Activated naive CD4-positive, alpha-beta T cell (primary cell): Measurements from ENCODE around the gene PROC.
"Not testable (repeated sequence)": the region's sequence is repeated elsewhere in the genome, so short reads cannot be mapped to it uniquely, and the experiment has no call there.

Experiments
- DNase-seq, 4 experiments: peaks; one replicate each; lab custom pipeline; 2025; lab: John Stamatoyannopoulos, UW

The PROC gene

DNA sequence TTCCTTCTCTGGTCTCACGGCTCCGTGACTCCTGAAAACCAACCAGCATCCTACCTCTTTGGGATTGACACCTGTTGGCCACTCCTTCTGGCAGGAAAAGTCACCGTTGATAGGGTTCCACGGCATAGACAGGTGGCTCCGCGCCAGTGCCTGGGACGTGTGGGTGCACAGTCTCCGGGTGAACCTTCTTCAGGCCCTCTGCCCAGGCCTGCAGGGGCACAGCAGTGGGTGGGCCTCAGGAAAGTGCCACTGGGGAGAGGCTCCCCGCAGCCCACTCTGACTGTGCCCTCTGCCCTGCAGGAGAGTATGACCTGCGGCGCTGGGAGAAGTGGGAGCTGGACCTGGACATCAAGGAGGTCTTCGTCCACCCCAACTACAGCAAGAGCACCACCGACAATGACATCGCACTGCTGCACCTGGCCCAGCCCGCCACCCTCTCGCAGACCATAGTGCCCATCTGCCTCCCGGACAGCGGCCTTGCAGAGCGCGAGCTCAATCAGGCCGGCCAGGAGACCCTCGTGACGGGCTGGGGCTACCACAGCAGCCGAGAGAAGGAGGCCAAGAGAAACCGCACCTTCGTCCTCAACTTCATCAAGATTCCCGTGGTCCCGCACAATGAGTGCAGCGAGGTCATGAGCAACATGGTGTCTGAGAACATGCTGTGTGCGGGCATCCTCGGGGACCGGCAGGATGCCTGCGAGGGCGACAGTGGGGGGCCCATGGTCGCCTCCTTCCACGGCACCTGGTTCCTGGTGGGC is 10.0 kb downstream of the PROC start:
- no peak for DNase-seq

DNA sequence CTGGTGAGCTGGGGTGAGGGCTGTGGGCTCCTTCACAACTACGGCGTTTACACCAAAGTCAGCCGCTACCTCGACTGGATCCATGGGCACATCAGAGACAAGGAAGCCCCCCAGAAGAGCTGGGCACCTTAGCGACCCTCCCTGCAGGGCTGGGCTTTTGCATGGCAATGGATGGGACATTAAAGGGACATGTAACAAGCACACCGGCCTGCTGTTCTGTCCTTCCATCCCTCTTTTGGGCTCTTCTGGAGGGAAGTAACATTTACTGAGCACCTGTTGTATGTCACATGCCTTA is 10.5 kb downstream of the PROC start:
- DNase-seq = no peak

DNA sequence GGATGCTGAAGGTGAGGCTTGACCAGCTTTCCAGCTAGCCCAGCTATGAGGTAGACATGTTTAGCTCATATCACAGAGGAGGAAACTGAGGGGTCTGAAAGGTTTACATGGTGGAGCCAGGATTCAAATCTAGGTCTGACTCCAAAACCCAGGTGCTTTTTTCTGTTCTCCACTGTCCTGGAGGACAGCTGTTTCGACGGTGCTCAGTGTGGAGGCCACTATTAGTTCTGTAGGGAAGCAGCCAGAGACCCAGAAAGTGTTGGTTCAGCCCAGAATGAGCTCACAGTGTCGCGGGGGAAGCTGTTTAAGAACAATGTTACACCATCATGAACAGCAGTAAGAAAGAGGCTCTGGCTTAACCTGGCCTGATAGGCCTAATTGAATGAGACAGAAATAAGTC is 11.1 kb downstream of the PROC start:
- no peak for DNase-seq

DNA sequence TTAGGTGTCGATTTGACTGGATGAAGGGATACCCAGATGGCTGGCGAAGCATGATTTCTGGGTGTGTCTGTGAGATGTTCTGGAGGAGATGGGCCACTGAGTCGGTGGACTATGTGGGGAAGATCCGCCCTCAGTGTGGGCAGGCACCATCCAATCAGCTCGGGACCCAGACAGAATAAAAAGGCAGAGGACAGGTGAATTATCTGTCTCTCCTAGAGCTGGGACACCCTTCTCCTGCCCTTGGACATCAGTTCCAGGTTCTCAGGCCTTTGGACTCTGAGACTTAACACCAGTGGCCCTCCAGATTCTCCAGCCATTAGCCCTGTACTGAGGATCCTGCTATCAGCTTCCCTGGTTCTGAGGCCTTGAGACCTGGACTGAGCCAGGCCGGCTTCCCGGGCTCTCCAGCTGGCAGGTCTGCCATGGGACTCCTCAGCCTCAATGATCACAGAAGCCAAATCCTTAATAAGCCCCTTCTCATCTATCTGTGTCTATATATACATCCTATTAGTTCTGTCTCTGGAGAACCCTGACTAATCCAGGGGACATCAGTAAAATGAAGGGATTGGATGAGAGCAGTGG is 11.7 kb downstream of the PROC start:
- DNase-seq = no peak

DNA sequence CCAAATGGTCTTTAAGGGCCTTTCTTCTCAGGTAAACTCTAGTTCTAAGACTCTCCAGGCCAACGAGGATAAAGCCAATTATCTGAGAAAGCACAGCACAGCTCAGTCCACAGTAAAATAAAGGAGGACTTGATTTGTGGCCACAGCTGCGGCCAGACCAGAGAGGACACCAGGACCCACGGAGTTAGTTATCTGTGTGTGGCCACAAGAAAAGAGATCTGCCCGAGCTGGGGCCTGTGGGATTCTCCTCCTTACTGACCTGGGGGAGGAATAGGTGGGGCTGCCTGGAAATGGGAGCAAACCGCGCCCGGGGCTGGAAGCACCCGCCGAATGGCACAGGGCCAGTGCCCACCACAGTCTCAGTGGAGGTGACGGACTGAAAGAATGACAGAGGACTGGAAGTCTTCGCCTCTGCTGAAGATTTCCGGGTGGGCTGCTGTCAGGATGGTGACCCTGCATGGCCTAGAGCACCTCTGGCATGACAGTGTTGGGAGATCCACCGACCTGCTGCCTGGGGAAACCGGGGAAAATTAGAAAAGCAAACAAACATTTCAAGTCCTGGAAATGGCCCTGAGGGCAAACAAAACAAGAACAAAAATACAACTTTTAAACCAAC is 13.3 kb downstream of the PROC start:
- no peak for DNase-seq

DNA sequence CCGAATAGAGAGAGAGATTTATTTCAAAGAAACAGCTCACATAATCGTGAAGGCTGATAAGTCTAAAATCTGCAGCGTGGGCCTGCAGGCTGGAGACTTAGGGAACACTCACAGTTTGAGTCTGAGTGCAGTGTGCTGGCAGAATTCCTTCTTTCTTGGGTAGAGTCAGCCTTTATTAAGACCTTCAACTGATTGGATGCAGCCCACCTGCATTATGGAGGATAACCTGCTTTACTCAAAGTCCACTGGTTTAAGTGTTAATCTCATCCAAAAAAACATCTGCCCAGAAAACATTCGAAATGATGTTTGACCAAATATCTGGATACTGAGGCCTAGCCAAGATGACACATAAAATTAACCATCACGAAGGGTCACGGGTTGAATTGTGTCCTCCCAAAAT is 16.3 kb downstream of the PROC start:
- no peak for DNase-seq

DNA sequence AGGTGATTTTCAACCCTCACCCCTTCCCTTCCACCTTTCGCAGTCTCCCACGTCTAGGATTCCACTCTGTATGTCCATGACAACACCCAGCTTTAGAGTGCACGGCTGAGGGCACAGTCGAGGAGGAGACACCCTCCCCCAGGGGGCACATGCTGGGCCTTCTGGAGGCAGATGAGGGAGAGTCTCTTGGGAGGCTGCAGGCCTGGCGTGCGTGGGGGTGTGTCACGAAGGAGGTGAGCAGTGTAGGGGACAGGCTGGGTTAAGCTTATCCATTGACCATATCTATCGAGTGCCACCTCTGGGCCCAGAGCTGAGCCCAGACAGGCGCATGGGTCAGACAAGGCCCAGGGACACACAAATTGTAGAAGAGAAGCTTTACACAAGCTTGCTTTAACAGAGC is 18.8 kb downstream of the PROC start:
- DNase-seq = no peak

DNA sequence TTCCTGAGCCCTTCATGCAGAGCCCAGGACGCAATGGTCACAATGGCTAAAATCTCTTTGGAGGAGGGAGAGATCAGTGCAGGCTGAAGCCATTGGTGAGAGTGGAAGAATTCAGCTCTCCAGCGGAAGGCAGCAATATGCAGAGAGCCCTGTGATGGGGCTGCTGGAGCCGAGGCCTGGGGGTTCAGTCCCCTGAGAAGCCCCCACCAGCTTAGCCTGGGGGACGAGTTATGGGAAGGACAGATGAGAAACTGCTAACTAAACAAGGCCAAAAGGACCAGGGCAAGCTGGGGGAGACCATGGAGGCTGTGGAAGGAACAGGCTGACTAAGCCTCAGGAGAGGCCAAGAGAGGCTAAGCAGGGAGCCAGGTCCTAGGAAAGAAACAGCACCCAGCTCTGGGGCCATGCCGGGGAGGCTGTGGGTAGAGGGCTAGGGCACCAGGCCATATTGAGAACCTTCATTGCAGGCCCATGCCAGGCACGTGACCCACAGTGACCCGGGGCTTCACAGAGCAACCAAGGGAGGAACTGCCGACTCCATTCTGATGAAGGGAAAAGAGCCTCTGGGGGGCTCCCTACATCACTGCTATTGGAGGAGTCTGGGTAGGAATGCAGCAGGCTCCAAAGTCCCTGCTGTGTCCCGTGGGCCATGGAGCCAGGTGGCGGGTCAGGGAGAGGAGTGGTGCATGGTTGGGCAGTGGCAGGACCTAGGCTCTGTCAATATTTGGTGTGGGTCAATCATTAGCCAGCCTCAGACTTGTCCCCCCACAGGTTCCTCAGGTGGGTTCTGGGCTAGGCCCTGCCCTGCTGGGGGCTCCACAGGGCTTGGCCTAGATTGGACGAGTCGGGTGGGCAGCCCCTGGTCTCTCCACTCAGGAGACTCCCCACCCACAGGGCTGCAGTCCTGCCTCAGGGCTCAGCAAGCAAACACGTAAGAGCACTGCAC is 19.8 kb downstream of the PROC start:
- no peak for DNase-seq

DNA sequence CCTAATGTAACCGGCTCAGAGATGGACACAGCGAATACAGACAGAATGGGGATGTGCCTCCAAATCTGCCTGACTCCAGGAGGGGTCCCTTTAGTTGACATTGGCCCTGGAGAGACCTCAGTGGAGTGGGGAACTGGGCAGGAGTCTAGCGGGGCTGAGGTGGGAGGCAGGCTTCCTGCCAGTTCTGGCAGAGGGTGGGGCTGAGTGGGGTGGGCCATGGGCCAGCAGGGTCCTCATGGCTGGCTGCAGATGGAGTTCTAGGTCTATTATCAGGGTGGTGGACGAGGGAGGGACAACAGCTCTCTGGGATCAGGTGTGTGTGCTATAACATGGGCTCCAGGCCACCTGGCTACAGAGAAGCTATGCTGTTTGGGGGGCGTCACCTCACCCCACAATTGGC is 21.1 kb downstream of the PROC start:
- DNase-seq = no peak

DNA sequence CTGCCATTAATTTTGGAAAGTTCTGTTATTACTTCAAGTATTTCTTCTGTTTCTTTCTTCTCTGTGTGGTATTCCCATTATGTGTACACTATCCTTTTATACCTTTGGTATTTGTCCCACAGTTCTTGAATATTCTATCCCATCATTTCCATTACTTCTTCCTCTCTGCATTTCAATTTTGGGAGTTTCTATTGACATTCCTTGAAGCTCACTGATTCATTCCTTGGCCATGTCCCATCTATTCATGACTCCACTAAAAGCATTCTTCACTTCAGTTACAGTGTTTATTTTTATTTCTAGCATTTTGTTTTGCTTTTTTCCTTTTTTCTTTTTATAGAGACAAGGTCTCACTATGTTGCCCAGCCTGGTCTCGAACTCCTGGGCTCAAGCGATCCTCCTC is 30.3 kb downstream of the PROC start:
- no peak for DNase-seq

DNA sequence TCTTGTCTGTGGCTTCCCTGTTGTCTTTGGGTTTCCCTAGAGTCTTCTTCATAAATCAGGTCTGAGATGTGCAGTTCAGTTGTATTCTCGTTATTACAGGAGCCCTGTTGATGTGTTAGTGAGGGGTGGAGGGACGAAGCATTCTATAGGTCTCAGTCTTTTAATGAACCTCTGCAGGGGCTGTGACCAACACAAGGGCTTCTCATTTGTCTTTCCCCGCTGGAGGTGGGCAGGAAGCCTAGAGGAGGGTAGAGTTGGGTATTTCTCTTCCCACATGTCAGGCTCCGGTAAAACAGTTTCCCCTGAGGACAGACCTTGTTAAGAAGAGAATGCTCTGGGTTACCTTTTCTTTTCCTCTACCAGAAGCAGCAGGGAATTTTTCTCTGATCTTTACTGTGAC is 31.2 kb downstream of the PROC start:
- no peak for DNase-seq

DNA sequence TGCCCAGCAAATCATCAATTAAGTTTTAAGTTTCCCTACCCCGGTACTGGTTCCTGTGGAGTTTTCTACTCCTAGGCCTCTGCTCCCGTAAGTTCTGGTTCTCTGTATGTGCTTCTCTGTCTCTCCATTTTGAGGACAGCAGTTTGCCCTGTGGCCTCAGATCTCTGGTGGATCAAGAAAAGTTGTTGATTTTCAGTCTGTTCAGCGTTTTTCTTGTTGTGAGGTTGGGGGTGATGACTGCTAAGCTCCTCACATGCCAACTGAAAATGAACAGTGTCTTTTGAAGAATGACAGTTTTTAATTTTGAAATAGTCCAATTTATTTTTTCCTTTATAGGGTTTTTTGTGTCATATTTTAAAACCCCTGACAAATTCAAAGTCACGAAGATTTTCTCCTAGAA is 31.7 kb downstream of the PROC start:
- DNase-seq = no peak

DNA sequence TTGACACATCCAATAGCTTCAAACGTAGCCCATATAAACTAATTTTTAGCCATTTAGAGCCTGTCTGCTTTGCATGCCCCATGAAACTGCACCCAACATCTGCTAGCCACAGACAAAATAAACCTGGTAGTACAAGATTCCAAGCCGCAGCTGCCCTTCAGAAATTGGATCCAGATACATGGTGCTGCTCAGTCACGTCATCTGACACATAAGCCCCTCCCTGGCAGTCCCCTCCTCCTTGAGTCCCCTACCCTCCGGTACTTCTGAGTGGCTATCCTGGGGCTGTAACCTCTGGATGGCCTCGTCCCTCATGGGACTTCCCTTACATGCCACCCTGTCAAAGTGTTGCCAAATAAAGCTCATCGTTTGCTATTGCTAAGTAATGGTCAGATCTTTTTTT is 33.8 kb downstream of the PROC start:
- no peak for DNase-seq

DNA sequence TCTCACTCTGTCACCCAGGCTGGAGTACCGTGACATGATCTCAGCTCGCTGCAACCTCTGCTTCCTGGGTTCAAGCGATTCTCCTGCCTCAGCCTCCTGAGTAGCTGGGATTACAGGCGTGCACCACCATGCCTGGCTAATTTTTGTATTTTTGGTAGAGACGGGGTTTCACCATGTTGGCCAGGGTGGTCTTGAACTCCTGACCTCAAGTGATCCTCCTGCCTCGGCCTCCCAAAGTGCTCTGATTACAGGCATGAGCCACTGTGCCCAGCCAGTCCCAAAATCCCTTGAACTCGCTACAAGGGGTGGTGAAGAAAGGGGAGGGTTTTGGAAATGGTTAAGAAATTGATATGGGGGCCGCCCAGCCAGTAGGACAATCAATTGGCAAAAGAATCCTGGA is 34.2 kb downstream of the PROC start:
- not testable (repeated sequence) for DNase-seq

DNA sequence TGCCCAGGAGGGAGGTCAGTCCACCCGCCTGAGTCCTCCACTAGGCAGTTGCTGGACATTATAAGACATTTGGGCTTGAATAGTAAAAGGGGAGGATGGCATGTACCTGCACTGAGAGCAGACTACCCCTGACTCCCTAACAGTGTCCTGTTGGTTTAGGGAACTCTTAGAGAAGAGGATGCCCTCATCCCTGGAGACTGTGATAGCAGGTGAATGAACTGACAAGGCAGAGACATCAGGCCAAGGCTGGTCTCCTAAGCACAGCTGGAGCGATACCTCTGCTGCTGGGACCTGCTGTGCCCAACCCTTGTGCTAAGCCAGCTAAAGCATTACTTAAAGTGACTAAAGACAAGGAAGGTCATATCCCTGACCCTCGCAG is 34.8 kb downstream of the PROC start:
- no peak for DNase-seq

DNA sequence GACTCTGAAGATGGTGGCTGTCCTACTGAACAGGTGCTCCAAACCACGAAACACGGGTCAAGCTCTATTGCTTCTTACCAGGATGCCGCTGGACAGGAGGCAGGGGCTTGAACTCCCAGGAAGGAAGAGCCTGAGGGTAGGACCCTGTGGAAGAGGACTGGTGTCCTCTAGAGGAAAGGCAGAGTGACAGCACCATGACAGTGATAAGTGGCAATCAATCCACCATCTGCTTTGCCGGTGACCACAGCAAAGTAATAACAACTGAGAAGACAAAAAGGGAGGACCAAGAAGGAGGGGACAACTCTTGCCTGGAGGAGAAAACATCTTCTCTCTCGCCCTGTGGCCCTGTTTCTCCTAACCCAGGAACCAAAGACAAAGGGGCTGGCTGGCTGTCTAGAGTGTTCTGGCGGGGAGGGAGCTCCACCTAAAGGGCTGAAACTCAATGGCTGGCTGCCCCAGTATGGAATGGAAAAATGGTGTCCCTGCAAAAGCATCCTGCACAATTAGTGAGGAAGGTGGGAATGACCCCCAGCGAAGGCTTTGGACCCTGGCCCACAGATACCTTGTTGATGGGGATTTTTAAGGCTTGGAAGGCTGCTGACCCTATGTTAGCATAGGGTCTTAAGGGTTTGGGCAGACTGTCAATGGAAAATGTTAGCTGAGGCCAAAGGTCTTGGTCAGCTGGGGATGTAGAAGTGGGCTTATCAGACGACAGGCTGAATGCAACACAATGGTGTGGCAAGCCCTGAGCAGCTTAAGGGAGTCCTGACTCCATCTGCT is 35.4 kb downstream of the PROC start:
- no peak for DNase-seq

DNA sequence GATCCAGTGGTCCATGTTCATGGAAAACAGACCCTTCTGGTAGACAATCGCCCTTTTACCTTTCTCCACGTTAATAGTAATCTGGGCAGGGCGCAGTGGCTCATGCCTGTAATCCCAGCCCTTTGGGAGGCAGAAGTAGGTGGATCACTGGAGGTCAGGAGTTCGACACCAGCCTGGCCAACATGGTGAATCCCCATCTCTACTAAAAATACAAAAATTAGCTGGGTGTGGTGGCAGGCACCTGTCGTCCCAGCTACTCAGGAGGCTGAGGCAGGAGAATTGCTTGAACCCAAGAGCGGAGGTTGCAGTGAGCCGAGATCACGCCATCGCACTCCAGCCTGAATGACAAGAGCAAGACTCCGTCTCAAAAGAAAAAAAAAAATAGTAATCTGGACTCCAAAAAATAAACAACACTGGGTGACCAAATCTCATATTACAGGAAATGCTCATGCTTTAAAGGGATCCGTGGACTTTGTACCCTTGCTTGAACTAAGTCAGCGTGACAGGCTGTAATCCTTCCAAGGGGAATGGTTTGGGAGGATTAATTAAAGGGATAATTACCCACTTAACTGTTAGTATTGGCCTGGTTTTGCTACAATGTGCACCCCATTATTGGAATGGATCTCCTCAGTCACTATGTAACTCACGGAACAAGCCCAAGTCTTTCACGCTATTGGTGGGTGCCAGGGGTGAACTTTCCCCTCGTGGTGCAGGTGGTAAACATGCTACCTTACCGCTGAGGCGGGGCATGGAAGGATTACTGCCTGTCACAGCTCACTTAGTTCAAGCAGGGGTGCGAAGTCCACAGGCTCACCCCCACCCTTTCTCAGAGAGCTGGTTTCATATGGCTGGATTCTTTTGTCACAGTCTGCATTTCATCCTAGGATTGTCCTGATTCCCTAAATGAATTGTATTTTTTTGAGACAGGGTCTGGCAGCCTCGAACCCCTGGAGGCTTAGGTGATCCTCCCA is 36.7 kb downstream of the PROC start:
- no peak for DNase-seq

DNA sequence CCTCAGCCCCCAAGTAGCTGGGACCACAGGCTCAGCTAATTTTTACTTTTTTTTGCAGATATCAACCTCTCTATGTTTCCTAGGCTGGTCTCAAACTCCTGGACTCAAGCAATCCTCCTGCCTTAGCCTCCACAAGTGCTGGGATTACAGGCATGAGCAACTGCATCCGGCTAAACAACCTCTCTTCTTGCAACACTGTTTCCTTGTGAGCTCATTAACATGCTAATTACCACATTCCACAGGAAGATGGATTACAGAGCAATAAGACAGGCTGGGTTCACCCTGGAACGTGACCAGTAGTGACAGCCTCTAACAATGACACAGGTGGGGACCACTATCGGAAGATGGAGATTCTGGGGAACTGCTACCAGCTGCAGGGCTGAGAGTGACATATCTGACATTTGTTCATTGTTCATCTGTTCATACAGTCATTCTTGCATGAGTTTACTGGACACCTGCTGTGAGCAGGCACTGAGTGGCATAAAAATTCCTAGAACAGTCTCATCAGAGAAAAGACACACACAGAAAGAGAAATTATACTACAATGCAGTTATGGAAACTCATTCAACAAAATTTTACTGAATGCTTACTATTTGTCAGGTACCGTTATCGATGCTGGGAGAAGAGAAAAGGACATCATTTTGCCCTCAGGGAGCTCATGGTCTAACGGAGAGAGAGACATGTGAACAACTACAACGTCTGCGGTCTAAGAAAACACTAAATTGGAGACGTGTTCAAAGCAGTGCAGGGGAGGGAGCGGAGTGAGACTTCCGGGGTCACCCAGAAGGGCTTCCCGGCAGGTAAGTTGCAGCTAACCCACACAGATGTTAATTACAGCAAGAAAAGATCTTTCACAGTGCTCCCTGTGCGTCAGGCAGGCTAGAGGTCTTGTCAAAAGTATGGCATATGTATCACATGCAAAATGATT is 37.6 kb downstream of the PROC start:
- DNase-seq = no peak

DNA sequence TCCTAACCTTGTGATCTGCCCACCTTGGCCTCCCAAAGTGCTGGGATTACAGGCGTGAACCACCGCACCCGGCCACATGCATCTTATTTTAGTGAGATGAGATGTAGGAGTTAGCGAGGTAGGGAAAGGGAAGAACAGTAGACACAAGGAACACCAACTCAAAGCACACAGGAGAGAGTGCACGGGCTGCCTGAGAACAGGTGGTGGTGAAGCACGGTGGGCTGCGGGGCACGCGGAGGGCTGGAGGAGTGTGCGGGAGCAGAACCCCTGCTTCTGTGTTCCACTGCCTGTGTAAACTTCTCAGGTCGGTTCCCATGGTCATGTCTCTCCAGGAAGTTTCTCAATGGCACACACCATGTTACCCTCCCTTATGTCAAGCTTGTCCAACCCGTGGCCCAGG is 38.7 kb downstream of the PROC start:
- no peak for DNase-seq

DNA sequence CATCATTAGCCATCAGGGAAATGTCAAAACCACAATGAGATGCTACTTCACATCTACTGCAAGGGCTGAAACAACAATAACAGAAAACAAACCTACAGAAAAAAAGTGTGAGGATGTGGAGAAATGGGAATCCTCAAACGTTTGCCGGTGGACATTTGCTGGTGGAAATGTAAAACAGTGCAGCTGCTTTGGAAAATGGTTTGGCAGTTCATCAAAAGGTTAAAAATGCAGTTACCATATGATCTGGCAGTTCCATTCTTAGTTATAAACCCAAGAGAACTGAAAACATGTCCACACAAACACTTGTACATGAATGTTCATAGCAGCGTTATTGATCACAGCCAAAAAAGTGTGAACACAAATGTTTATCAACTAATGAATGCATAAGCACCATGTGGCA is 44.2 kb downstream of the PROC start:
- no peak for DNase-seq
